Measurements from ENCODE around the gene DCUN1D2.

DCUN1D2 gene

DNA sequence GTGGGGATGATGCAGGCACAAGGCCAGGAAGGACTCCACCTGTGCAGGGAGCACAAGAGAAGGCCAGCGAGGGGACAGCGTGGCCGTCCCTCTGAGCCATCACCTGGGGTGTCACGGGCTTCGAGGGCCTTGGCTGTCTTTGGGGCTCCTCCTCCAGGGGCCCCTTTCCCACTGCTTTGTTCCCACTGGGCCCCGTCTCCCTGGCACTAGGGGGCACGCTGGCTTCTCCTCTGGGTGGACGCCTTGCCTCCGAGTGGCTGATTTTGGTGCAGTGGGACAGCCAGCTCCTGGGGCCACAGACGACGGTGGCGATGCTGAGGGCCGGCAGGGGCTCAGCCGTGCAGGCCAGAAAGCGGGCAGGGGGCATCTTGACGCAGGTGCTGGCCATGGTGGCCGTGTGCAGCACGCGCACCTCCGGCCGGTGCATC is 83.4 kb downstream of the DCUN1D2 start:
- no peak for DNase-seq (ENCODE audit: low spot score)

DNA sequence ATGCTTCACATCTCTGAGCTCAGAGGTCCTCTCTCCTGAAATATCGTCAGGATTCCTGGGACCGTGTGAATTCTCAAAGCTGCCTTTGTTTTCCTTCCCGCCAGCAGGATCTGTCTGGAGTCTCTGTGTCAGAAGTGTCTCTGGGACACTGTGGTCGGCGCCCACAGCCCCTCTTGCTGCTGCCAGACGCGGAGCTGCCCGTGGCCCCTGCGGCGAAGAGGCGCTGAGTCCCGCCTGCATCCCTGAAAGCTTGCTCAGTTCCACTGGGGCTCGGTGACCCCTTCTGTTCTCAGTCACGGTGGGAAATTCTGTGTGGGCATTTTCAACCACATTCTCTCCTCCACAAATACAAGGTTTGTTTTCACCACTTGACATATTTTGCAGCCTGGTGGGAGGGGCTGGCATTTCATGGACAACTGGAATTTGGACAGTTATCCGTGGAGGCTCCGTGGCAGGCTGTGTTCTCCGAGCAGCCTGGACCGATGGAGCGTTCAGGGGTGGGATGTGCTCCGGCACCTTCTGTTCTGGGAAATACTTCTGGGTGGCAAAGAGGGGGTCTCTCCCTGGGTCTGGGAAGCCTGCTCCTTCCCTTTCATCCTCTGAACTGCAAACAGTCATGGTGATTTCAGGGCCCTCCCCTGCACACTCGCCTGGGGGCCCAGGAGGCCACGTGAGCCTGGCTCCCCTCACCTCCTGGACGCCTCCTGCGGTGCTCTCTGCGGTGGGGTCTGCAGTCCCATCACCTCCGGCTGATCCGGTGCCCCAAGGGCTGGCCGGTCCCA is 84.0 kb downstream of the DCUN1D2 start:
- DNase-seq (ENCODE audit: low spot score), result no peak
